ENCODE measurements around the gene TRAM2. TPM values are rescaled to one million over a fixed set of nuclear protein-coding genes. Genes with fewer than 3 reads are reported as not detected.

TRAM2 gene
- total and polyA plus RNA-seq, 10 of the 15 experiments (the other 5 are each of a cell fraction or from before 2014, with no cell fraction given), result 2.5 to 15.0 (median 11.0) TPM

DNA sequence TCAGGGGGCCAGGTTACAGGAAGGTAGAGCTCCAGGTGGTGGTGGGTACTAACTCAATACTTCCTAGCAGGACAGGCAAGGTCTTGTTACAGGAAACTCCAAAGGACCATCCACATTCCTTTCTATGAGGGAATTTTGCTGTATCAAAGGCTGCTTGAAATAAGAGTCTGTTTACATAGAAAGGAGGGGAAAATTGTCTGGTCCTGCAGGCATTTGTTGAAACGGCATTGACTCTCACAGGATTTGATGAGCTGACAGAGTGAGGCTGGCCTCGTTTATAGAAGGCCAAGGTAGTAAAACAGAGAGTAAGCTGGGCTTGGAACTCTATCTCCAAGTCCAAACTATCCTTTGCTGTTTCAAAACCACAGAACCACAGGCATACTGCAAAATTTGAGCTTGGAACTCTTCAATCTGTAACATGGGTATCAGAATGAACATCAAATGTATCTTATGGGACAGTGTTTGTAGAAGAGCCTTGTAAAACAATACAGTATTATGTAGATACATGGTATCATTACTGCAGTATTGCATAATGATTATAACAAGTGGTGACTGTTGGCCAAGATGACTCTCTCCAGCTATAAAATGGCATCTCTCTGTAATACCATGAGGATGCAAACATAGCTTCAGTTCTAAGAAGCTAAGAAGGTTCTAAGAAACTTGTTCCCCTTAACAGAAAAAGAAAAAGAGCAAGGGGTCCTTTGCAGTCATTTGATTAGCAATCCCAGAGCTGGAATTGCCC is 61.5 kb downstream of the TRAM2 start:
- Histone ChIP-seq H3K9ac (ENCODE audit: control insufficient read depth, insufficient read depth, low read length) (no peak overlapping the region), H3K79me2 (ENCODE audit: control insufficient read depth, insufficient read depth, low read length) (no peaks in the 10 kb centered on the region), H3K4me2 (ENCODE audit: control insufficient read depth, insufficient read depth) (no peak overlapping the region), H3K4me1 (ENCODE audit: control insufficient read depth, insufficient read depth, low read length) (peaks cover 7% of the 10 kb centered on the region), H2AFZ (ENCODE audit: control insufficient read depth, low read depth, low read length) (no peak overlapping the region), H3K9me3 (replicated peaks; ENCODE audit: control insufficient read depth, insufficient read depth, low read length) (no peaks in the 10 kb centered on the region), H4K20me1 (ENCODE audit: control insufficient read depth, insufficient read depth) (no peaks in the 10 kb centered on the region), H3K27me3 (replicated peaks in 1 of 2; ENCODE audit: control insufficient read depth in 2 of 2, insufficient read depth in 2 of 2, low read length in 1 of 2) (no peaks in the 10 kb centered on the region), H3K4me3 (no peak overlapping the region), H3K36me3 (ENCODE audit: control insufficient read depth in 2 of 2, insufficient read depth in 2 of 2, low read length in 1 of 2) (peaks cover 13 to 14% of the 10 kb centered on the region in 2 experiments; a peak in 3 of 4 replicates), H3K27ac (ENCODE audit: control insufficient read depth, insufficient read depth) (no peak overlapping the region)
- no peak for ATAC-seq
- 50% methylated on average over 2 of the region's 2 CpGs for WGBS (ENCODE audit: insufficient coverage, insufficient replicate concordance, low lambda C conversion rate, missing lambda C conversion rate)
- CTCF ChIA-PET, result interaction anchor here (0.7 to 1.4 kb wide), 3 partner anchors 16 to 135 kb away, joined by 3 read pairs; no protein-coding TSS in a partner anchor
- DNase-seq (ENCODE audit: low read depth, low spot score), result no peak
- in situ Hi-C loops (cut with MboI), result no loop called here
- BruUV-seq (replicated peaks), result no TSS peak
- SMC1A ChIA-PET (ENCODE audit: uncharacterized antibody, unreplicated experiment), result interaction anchor here (1.0 to 2.8 kb wide), 5 partner anchors 9 to 59 kb away, joined by 3 to 13 read pairs (median 4); no protein-coding TSS in a partner anchor
- RAD21 ChIA-PET (ENCODE audit: unreplicated experiment), result no interaction called here
- TF ChIP-seq SMC3 (IDR thresholded peaks at IDR 0.05; ENCODE audit: borderline replicate concordance, low read length) (no peak), SPI1 (IDR thresholded peaks at IDR 0.05; ENCODE audit: borderline replicate concordance, insufficient read depth, low read depth, low read length) (no peak), IKZF2 (IDR thresholded peaks at IDR 0.05) (no peak), RAD51 (IDR thresholded peaks at IDR 0.05) (no peak), TARDBP (IDR thresholded peaks at IDR 0.05; ENCODE audit: borderline replicate concordance) (no peak), CBX3 (IDR thresholded peaks at IDR 0.05; ENCODE audit: borderline replicate concordance, low read depth) (no peak), IKZF1 (conservative IDR thresholded peaks at IDR 0.05) (no peak), LARP7 (IDR thresholded peaks at IDR 0.05) (no peak), CHD2 (IDR thresholded peaks at IDR 0.05; ENCODE audit: borderline replicate concordance, low read depth, low read length) (no peak)
- TF ChIP-seq, protein P1, sequence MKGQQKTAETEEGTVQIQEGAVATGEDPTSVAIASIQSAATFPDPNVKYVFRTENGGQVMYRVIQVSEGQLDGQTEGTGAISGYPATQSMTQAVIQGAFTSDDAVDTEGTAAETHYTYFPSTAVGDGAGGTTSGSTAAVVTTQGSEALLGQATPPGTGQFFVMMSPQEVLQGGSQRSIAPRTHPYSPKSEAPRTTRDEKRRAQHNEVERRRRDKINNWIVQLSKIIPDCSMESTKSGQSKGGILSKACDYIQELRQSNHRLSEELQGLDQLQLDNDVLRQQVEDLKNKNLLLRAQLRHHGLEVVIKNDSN (IDR thresholded peaks at IDR 0.05; ENCODE audit: borderline replicate concordance, extremely low read length, insufficient read depth, low read depth, low read length), result no peak
- TF ChIP-seq, protein P2, sequence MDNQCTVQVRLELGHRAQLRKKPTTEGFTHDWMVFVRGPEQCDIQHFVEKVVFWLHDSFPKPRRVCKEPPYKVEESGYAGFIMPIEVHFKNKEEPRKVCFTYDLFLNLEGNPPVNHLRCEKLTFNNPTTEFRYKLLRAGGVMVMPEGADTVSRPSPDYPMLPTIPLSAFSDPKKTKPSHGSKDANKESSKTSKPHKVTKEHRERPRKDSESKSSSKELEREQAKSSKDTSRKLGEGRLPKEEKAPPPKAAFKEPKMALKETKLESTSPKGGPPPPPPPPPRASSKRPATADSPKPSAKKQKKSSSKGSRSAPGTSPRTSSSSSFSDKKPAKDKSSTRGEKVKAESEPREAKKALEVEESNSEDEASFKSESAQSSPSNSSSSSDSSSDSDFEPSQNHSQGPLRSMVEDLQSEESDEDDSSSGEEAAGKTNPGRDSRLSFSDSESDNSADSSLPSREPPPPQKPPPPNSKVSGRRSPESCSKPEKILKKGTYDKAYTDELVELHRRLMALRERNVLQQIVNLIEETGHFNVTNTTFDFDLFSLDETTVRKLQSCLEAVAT (IDR thresholded peaks at IDR 0.05), result no peak
- intact Hi-C loops (cut with micrococcal nuclease; ENCODE audit: unreplicated experiment), result no loop called here
- POLR2A ChIA-PET, result interaction anchor here (1.1 kb wide), 1 partner anchor 16 kb away, joined by 3 read pairs; no protein-coding TSS in a partner anchor
- no peak for FAIRE-seq
